Vagina (tissue), 2 donors: Measurements from ENCODE around the gene CCDC92B. TPM values are rescaled to one million over a fixed set of nuclear protein-coding genes. Genes with fewer than 3 reads are reported as not detected.

Experiments used
- DNase-seq, 2 donors: peaks; one replicate each; pipeline ENCODE4 v3.0.0-alpha.2; 2017; ENCODE audit errors: extremely low spot score in 2 of 2
- H3K27ac ChIP-seq: fragments of 200-600 bp; sonication (generic); one replicate; pipeline ENCODE4 v1.5.1; 2019
- H3K27me3 ChIP-seq: fragments of 200-600 bp; sonication (generic); one replicate; pipeline ENCODE4 v1.5.1; 2019
- H3K36me3 ChIP-seq, 2 donors: fragments of 200-600 bp; sonication (generic); one replicate each; pipeline ENCODE4 v1.5.1; 2017 to 2019
- H3K4me1 ChIP-seq: fragments of 200-600 bp; sonication (generic); one replicate; pipeline ENCODE4 v1.5.1; 2019
- H3K4me3 ChIP-seq, 2 donors: fragments of 200-600 bp; sonication (generic); 1 replicate in 1 of 2; 2 replicates in 1 of 2; pipeline ENCODE4 v1.5.1; 2016 to 2019
- H3K9me3 ChIP-seq: fragments of 200-600 bp; sonication (generic); one replicate; pipeline ENCODE4 v1.5.1; 2019
- CTCF ChIP-seq, 3 experiments: fragments of 450-650 bp in 2 of 3; fragments of 200-600 bp in 1 of 3; sonication (generic) in 1 of 3; IDR thresholded peaks; one replicate each; pipeline ENCODE4 v1.5.1; 2017 to 2019; ENCODE audit warnings: antibody characterized with exemption in 3 of 3, mild to moderate bottlenecking in 2 of 3, moderate library complexity in 2 of 3
- POLR2A ChIP-seq, 2 donors: fragments of 450-650 bp; IDR thresholded peaks; one replicate each; pipeline ENCODE4 v1.6.1; 2017; ENCODE audit warnings: antibody characterized with exemption in 2 of 2, mild to moderate bottlenecking in 2 of 2, moderate library complexity in 2 of 2
- POLR2AphosphoS5 ChIP-seq, 2 donors: sonication (generic); formaldehyde crosslinking; IDR thresholded peaks; one replicate each; pipeline ENCODE4 v1.9.0; 2017; ENCODE audit warnings: antibody characterized with exemption in 2 of 2, mild to moderate bottlenecking in 2 of 2, low read depth in 1 of 2; ENCODE audit not compliant: insufficient read depth in 1 of 2
- intact Hi-C: fragments of 100-400 bp; cut with DNase I; formaldehyde crosslinking; loops from one replicate; pipeline ENCODE4 v1.15.1; 2023
- total RNA-seq: library from RNA; depleted of rRNA; stranded (reverse); fragments of >200 nt; gene quantifications from one replicate; pipeline ENCODE4 v1.2.3, GENCODE V29; 2016

CCDC92B gene
- total RNA-seq, 1 donor from 2014 or later: 0.25 TPM

- peak; percentile 77 to 81 for DNase-seq
- Histone ChIP-seq H3K36me3 (peaks cover 0 to 39% of the 10 kb centered on the region in 2 donors), H3K27me3 (no peaks in the 10 kb centered on the region), H3K27ac (no peak overlapping the region), H3K4me3 (no peak overlapping the region), H3K4me1 (peaks cover 20% of the 10 kb centered on the region), H3K9me3 (no peaks in the 10 kb centered on the region)
- TF ChIP-seq CTCF (IDR thresholded peaks at IDR 0.05) (no peak), POLR2A (IDR thresholded peaks at IDR 0.05) (no peak), POLR2AphosphoS5 (IDR thresholded peaks at IDR 0.05; ENCODE audit: insufficient read depth in 1 of 2, low read depth in 1 of 2) (no peak)
- intact Hi-C loops: no loop called here
Observed at GRCh38 chr17:2690165-2691068, 59.0 kb downstream of the CCDC92B start.

- peak; percentile 64 to 72 for DNase-seq
- peaks cover 0 to 31% of the 10 kb centered on the region in 2 donors for H3K36me3 ChIP-seq
- intact Hi-C loops: loop anchor here (10.0 kb wide), 1 partner anchor 95 kb away; the partner anchor contains the start of gene PAFAH1B1
- no peak for TF ChIP-seq POLR2AphosphoS5 (IDR thresholded peaks at IDR 0.05; ENCODE audit: insufficient read depth in 1 of 2, low read depth in 1 of 2)
- TF ChIP-seq CTCF (IDR thresholded peaks at IDR 0.05): no peak
- no peak for TF ChIP-seq POLR2A (IDR thresholded peaks at IDR 0.05)
- no peak overlapping the region for H3K4me3 ChIP-seq
- peaks cover 20% of the 10 kb centered on the region for H3K4me1 ChIP-seq
- no peak overlapping the region for H3K27ac ChIP-seq
- no peaks in the 10 kb centered on the region for H3K9me3 ChIP-seq
- H3K27me3 ChIP-seq: no peaks in the 10 kb centered on the region
Observed at GRCh38 chr17:2689411-2690164, 59.9 kb downstream of the CCDC92B start.

GRCh38 chr17:2688351-2689342, 60.8 kb downstream of the CCDC92B start:
- Histone ChIP-seq H3K27me3 (no peaks in the 10 kb centered on the region), H3K4me1 (peaks cover 20% of the 10 kb centered on the region), H3K4me3 (no peak overlapping the region), H3K36me3 (peaks cover 0 to 31% of the 10 kb centered on the region in 2 donors), H3K27ac (no peak overlapping the region), H3K9me3 (no peaks in the 10 kb centered on the region)
- TF ChIP-seq POLR2A (IDR thresholded peaks at IDR 0.05) (no peak), CTCF (IDR thresholded peaks at IDR 0.05) (no peak), POLR2AphosphoS5 (IDR thresholded peaks at IDR 0.05; ENCODE audit: insufficient read depth in 1 of 2, low read depth in 1 of 2) (peak in 1 of 2 donors; percentile 24)
- intact Hi-C loops: loop anchor here (10.0 kb wide), 1 partner anchor 94 kb away; the partner anchor contains the start of gene PAFAH1B1
- peak in 1 of 2 donors; percentile 84 for DNase-seq

- Histone ChIP-seq H3K36me3 (peaks cover 0 to 31% of the 10 kb centered on the region in 2 donors), H3K4me3 (no peak overlapping the region), H3K9me3 (no peaks in the 10 kb centered on the region), H3K4me1 (peaks cover 20% of the 10 kb centered on the region), H3K27me3 (no peaks in the 10 kb centered on the region), H3K27ac (no peak overlapping the region)
- DNase-seq: no peak
- TF ChIP-seq POLR2A (IDR thresholded peaks at IDR 0.05): no peak
- no peak for TF ChIP-seq POLR2AphosphoS5 (IDR thresholded peaks at IDR 0.05; ENCODE audit: insufficient read depth in 1 of 2, low read depth in 1 of 2)
- TF ChIP-seq CTCF (IDR thresholded peaks at IDR 0.05): no peak
- intact Hi-C loops: loop anchor here (10.0 kb wide), 1 partner anchor 92 kb away; the partner anchor contains the start of gene PAFAH1B1
Observed at GRCh38 chr17:2687074-2687418, 62.4 kb downstream of the CCDC92B start.
